Posterior vena cava (tissue), 2 donors: ENCODE results near the gene GPR137B. TPM values are rescaled to one million over a fixed set of nuclear protein-coding genes. Genes with fewer than 3 reads are reported as not detected.

ENCODE experiments used
- DNase-seq: peaks from one replicate; pipeline ENCODE4 v3.0.0-alpha.2; 2020; ENCODE audit warnings: low spot score
- intact Hi-C, 2 donors: fragments of 100-400 bp; cut with DNase I; formaldehyde crosslinking; loops; one replicate each; pipeline versions ENCODE4 v1.14.1 to v1.14.2; 2022 to 2023
- total RNA-seq, 2 donors: library from RNA; stranded (reverse); fragmentation: NEBNext Ultra II Directional; extraction: Animal tissue kit (Norgen Biotek cat#: 25700); gene quantifications; one replicate each; pipeline ENCODE4 v1.2.1, GENCODE V29; 2021
- donor health status: DM: yes; HTN: yes; CAD: no.
- donor health status: DM: yes; HTN: yes; CAD: no.

GPR137B gene
- total RNA-seq, 2 donors from 2014 or later: 13.7 to 15.7 TPM

DNA sequence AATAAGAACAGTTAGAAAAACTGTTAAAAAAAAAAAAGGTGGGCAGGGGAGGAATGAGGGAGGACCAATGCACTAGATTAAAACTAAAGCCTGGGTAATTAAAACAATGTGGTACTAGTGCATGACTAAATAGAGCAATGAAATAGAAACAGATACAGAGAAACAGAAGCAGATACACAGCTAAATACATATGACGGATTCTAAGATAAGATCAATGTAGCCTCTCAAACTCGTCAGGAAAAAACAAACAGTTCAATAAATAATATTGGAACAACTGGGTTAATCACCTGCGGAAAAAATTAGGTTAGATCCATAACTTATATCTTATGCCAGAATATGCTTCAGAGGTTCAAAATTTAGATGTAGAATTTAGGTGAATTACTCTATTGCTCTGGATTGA, 71.2 kb downstream of the GPR137B start:
- DNase-seq: no peak
- intact Hi-C loops: no loop called here

DNA sequence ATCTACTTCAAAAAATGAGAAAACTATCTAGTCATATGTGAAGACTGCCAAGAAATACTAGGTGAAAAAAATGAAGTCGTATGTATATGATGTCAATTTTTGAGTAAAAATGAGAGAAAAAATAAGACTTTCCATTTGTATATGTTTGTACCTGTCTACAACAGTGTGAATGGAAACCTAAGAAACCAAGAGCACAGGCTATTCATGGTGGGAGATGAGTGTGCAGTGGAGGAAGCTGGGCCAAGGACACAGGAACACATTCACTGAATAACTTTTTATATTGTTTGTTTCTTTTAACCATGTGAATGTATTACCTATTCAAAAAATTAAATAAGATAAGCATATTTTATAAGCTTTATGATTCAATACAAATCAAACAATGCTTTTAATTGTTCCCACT, 72.4 kb downstream of the GPR137B start:
- intact Hi-C loops: no loop called here
- DNase-seq: no peak

DNA sequence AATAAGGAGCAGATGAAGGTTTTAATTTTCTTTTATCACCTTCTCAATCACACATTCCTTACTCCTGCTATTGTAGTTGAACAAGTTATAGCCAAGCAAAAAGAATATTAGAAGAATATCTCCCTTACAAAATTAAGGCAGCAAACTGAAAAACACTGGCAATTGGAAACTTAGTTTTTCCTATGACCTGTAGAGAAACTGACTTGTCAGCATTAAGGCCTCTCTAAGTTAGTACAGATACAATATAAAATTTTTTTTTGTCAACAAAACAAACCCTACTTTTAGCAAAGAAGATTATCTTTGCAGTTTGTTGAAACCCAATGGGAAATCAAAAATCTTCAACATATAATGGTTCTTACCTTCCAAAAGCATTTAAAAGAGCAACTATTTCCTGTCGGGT, 78.1 kb downstream of the GPR137B start:
- no peak for DNase-seq
- intact Hi-C loops: no loop called here

DNA sequence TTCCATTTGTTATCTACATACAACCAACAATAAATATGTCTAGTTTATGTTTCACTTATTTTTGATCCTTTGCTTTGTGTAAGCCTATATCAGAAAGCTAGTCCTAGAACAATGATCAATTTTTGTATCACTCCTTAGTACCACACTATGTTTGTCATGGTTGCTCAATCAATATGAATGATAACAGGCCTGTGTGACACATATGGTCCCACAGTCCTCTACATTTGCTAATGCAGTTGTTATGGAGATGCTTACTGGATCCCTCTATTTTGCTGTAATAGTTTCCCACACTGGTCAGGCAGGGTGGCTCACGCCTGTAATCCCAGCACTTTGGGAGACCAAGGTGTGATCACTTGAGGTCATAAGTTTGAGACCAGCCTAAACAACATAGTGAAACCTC, 80.3 kb downstream of the GPR137B start:
- intact Hi-C loops: no loop called here
- no peak for DNase-seq

DNA sequence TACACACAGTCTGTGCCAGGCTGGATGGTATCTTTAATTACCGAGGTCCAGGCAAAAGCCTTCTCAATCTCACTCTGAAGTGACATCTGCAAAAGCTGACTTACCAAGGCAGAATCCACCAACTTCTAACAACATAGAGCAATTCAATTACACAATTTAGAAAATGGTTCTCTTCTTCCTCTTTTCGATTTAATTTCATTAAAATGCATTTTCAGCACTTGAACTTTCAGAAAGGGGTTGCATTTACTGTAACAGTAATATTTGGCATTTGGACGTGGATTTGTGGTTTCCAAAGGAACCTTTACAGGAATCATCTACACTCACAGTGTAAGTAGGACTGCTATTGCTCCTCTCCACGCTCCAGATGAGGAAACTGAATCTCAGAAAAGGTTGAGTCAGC, 86.1 kb downstream of the GPR137B start:
- intact Hi-C loops: no loop called here
- DNase-seq: no peak

DNA sequence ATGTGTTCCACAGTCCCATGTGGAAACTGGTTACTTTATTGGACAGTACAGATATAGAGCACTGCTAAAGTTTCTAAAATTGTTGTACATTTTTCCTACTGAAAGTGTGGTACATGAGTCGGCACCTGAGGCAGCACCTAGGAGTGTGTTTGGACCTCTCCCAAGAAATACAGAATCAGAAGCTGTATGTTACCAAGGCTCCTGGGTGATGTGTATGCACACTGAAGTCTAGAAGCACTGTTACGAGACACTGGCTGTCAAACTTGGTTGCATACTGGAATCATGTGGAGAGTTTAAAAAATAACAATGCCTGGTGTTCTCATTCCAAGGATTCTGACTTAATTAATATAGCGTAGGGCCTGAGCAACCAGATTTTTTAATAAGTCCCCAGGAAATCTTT, 92.8 kb downstream of the GPR137B start:
- intact Hi-C loops: loop anchor here in 1 of 2 donors (5.0 kb wide), 1 partner anchor 247 kb away; no protein-coding TSS in a partner anchor

DNA sequence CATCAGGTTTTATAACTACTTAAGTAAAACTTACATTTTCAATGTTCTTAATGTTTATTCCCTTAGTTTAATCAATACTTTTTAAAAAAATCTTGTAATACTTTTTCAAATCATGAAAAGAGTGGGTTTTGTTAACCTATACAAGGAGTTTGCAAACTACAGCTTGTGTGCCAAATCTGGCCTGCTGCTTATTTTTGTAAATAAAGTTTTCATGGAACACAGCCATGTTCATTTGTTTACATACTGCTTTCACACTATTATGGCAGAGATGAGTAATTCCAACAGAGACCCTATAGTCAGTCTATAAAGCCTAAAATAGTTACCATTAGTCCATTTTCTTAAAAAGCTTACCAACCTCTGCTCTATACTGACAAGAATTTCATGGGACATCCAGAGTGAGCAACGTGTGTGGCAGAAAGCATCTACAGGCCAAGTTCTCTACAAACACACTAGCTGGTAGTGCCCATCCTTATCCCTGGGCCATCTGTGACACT, 96.8 kb downstream of the GPR137B start:
- no peak for DNase-seq

More for the DNA sequence above, 92.8 kb downstream of the GPR137B start:
- DNase-seq: no peak

DNA sequence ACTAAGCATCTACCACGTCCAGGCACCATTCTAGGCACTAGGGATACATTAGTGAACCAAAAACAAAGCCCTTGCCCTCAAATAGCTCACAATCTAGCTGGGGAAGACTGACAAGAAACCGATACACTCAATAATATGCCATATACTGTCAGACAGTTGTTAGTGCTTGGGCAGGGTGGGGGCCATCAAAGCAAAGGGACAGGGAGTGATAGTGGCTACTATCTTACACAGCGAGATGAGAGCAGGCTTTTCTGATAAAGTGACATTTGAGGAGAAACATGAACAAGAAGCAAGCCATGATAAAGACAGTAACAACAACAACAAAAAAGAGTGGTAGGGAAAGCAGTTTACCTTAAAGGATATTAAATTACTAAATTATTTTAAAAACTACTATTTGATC, 98.3 kb downstream of the GPR137B start:
- no peak for DNase-seq
- intact Hi-C loops: no loop called here

More for the DNA sequence above, 96.8 kb downstream of the GPR137B start:
- intact Hi-C loops: loop anchor here in 1 of 2 donors (5.0 kb wide), 1 partner anchor 243 kb away; no protein-coding TSS in a partner anchor

DNA sequence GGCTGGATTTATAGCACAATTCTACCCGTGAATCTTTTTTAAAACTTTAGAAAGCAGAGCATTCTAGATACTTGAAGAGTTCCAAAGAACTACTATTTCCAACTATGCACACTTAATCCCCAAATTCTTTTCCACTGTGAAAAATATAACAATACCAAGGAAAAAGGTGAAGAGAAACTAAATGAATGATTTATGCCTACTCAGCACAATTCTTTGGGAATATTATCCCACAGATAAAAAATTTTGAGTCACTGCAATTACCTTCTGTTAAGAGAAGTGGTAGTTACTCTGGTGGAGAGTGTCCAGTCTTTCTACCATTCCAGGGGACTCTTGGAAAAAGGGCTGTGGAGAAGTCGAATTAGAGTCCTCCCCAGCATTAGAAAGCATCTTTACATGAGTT, 100.2 kb downstream of the GPR137B start:
- intact Hi-C loops: no loop called here
- no peak for DNase-seq

DNA sequence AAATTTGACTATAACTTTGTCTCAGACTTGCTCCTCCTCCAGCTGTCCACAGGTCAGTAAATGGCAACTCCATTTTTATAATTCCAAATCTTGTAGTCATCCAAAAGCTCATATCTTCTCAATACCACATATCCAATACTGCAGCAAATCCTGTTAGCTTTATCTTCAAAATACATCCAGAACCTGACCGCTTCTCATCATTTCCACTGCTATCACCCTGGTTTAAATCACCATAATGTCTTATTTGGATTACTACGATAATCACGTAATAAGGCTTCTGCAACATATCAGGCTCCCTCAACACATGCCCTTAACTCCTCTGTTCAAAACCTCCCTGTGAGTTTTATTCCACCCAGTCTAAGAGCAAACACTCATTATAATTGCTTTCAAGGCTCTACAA, 104.9 kb downstream of the GPR137B start:
- intact Hi-C loops: no loop called here
- DNase-seq: no peak

DNA sequence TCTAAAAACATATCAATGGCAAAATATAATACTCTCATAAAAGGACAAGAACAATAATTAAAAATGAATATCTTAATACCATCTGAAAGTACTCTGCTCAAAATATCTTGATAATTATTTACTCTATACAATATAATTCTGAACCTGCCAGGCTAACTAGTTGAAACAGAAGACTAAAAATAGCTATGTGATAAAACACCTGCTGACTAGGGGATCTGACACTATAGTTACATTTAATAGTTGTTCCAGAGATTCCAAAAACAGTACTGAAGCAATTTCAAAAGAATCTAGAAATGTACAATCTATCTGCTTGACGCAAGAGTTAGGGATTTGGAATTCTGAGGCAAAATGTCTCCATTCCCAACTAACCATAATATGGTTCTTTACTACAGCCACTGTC, 109.2 kb downstream of the GPR137B start:
- intact Hi-C loops: no loop called here
- no peak for DNase-seq

DNA sequence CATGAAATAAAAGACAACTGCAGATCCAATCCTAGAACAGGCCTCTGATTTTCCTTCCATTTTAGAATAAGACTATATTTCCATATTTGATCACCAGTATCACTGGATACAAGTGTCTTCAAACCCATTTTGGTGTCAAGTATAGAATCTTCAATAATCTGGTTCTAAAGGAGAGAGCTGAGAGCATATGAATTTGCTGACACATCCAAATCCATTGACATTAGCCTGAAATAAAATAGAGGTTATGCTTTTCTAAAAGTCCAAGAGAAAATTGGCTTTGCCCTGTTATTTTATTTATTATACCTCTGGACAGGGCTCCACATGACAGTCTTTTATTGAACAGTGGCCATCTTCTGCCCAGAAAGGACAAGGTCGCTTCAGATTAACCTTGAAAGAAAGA, 110.8 kb downstream of the GPR137B start:
- intact Hi-C loops: no loop called here

DNA sequence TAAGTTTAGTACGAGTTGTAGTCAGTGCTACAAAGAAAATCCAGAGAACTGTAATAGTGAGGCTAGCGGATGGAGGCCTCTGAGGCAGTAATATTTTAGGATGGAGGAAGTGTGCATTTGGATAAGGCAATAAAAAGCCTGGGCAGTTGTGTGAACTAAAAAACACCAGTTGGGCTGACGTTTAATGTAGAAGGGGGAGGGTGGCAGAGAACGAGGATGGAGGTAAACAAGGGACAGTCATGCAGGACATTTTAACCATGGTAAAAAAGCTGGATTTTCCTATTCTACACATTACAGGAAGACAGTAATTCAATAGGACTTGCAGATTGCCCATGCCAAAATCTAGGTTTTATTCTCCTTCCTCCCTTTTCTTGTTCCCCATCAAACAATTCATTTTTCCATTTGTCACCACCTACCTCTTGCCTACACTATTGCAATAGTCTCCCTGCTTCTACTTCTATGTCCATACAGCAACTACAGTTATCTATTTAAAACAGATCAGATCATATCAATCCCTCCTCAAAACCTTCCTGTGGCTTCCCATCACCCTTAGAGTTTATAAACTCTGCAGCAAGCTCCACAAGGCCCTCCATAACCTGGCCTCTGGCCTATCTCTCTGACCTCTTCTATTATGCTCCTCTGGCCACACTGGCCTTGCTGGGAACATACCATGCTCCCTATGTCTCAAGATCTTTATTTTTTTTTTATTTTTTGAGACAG, 111.7 kb downstream of the GPR137B start:
- DNase-seq: no peak
- intact Hi-C loops: no loop called here

More for the DNA sequence above, 110.8 kb downstream of the GPR137B start:
- no peak for DNase-seq

DNA sequence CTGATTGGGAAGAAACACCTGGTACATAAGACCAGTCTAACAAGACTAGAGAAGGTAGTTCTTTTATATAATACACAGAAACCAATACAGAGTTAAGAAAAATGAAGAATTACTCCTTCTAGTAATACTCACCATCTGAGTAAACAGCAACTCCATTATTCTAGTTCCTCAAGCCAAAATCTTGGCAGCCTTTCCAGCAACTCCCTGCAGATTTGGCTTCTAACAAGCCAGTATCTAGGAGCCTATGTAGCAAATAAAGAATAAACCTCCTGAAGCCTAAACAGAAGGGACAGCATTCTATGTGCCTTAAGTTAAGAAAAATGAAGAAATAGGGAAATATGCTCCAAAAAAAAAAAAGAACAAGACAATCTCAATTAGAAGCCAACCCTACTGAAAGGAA, 114.9 kb downstream of the GPR137B start:
- no peak for DNase-seq
- intact Hi-C loops: no loop called here

DNA sequence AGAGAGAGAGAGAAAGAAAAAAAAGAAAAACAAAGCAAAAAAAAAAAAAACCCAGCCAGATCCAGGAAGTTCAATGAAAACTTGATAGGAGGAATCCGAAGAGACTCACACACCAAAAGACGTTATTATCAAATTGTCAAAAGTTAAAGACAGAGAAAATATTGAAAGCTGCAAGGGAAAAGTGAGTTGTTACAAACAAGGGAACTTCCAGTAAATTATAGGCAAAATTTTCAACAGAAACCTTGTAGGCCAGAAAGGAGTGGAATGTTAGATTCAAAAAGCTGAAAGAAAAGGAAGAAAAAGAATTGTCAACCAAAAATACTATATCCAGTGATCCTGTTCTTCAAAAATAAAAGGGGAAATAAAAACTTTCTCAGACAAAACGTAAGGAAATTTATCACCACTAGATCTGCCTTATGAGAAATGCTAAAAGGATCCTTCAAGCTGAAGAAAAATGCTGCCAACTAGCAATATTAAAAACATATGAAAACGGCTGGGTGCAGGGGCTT, 115.8 kb downstream of the GPR137B start:
- no peak for DNase-seq
- intact Hi-C loops: no loop called here

Other genes with a start within 250 kb of the GPR137B start
- gene NID1, start 77.4 kb upstream of the GPR137B start, total RNA-seq: 100 to 1,000 TPM; 122 to 189 TPM
- 10 to 100 TPM in 1 of 2 donors, 1 to 10 TPM in 1; 8.4 to 10.5 TPM for gene ERO1B, start 139.4 kb downstream of the GPR137B start, total RNA-seq